H1 (cell line): Measurements from ENCODE around the gene TBCD.

ENCODE experiments used
- CEBPB ChIP-seq: IDR thresholded peaks from 2 replicates; pipeline ENCODE4 v1.6.1; 2012; ENCODE audit warnings: low read depth, low read length
- EGR1 ChIP-seq: IDR thresholded peaks from 2 replicates; pipeline ENCODE4 v1.6.1; 2011; ENCODE audit warnings: low read depth, low read length, borderline replicate concordance
- EZH2 ChIP-seq: fragments of 200-600 bp; sonication (generic); IDR thresholded peaks from 2 replicates; pipeline ENCODE4 v1.7.1; 2012; ENCODE audit warnings: low read depth, mild to moderate bottlenecking, moderate library complexity, low read length, inconsistent platforms; ENCODE audit not compliant: severe bottlenecking
- GABPA ChIP-seq: IDR thresholded peaks from 2 replicates; pipeline ENCODE4 v1.6.1; 2011; ENCODE audit warnings: mild to moderate bottlenecking, low read length, moderate library complexity, borderline replicate concordance; ENCODE audit not compliant: insufficient read depth
- JUND ChIP-seq: IDR thresholded peaks from 2 replicates; pipeline ENCODE4 v1.6.1; 2011; ENCODE audit warnings: mild to moderate bottlenecking, improper control_type of control experiment, low read length
- PHF8 ChIP-seq: fragments of 200-600 bp; sonication (generic); conservative IDR thresholded peaks from 2 replicates; pipeline ENCODE4 v1.7.1; 2012; ENCODE audit warnings: low read depth, mild to moderate bottlenecking, inconsistent platforms, low read length, moderate library complexity
- POLR2A ChIP-seq, 2 experiments: IDR thresholded peaks; 1 replicate in 1 of 2; 2 replicates in 1 of 2; pipeline ENCODE4 v1.6.1; 2011; ENCODE audit warnings: low read depth in 2 of 2, low read length in 2 of 2, mild to moderate bottlenecking in 2 of 2; ENCODE audit errors: control extremely low read depth in 1 of 2
- POLR2AphosphoS5 ChIP-seq: IDR thresholded peaks from 2 replicates; pipeline ENCODE4 v1.6.1; 2011; ENCODE audit warnings: low read depth, low read length
- RAD21 ChIP-seq, 2 experiments: IDR thresholded peaks in 1 of 2; conservative IDR thresholded peaks in 1 of 2; 2 replicates each; pipeline ENCODE4 v1.6.1; 2011; ENCODE audit warnings: low read depth in 2 of 2, low read length in 2 of 2, improper control_type of control experiment in 1 of 2, inconsistent platforms in 1 of 2, mild to moderate bottlenecking in 1 of 2, moderate library complexity in 1 of 2
- RFX5 ChIP-seq: IDR thresholded peaks from 2 replicates; pipeline ENCODE4 v1.6.1; 2011; ENCODE audit warnings: low read depth, low read length, improper control_type of control experiment, borderline replicate concordance
- SIN3A ChIP-seq, 2 experiments: IDR thresholded peaks in 1 of 2; conservative IDR thresholded peaks in 1 of 2; 2 replicates each; pipeline ENCODE4 v1.6.1; 2011 to 2012; ENCODE audit warnings: low read length in 2 of 2, improper control_type of control experiment in 1 of 2, low read depth in 1 of 2, mild to moderate bottlenecking in 1 of 2
- SP1 ChIP-seq: IDR thresholded peaks from 2 replicates; pipeline ENCODE4 v1.6.1; 2011; ENCODE audit warnings: low read depth, low read length
- ZNF274 ChIP-seq: IDR thresholded peaks from 2 replicates; pipeline ENCODE4 v1.7.0; 2012; ENCODE audit warnings: low read length, borderline replicate concordance; ENCODE audit errors: extremely low read depth
- TF ChIP-seq, protein P1 (sequence below), 3 experiments: IDR thresholded peaks; 1 replicate in 2 of 3; 2 replicates in 1 of 3; pipeline versions ENCODE4 v1.5.1 to v1.6.1; 2011; ENCODE audit warnings: low read length in 3 of 3, mild to moderate bottlenecking in 3 of 3, inconsistent platforms in 2 of 3, low read depth in 1 of 3, moderate library complexity in 1 of 3; ENCODE audit not compliant: insufficient read depth in 1 of 3; ENCODE audit errors: control extremely low read depth in 1 of 3

GRCh38 chr17:82807101-82807500, 55.2 kb downstream of the TBCD start:
- TF ChIP-seq GABPA (no peak), EZH2 (no peak), POLR2A (IDR thresholded peaks at IDR 0.05; ENCODE audit: control extremely low read depth in 1 of 2, low read depth in 2 of 2, low read length in 2 of 2) (no peak), RFX5 (no peak), SIN3A (conservative IDR thresholded peaks at IDR 0.05 in 1 of 2, IDR thresholded peaks at IDR 0.05 in 1 of 2; ENCODE audit: low read depth in 1 of 2, low read length in 2 of 2) (no peak), RAD21 (IDR thresholded peaks at IDR 0.05 in 1 of 2, conservative IDR thresholded peaks at IDR 0.05 in 1 of 2; ENCODE audit: low read depth in 2 of 2, low read length in 2 of 2) (no peak), JUND (no peak), POLR2AphosphoS5 (no peak), CEBPB (no peak), SP1 (no peak), PHF8 (no peak), ZNF274 (no peak), EGR1 (no peak)
- TF ChIP-seq, protein P1, sequence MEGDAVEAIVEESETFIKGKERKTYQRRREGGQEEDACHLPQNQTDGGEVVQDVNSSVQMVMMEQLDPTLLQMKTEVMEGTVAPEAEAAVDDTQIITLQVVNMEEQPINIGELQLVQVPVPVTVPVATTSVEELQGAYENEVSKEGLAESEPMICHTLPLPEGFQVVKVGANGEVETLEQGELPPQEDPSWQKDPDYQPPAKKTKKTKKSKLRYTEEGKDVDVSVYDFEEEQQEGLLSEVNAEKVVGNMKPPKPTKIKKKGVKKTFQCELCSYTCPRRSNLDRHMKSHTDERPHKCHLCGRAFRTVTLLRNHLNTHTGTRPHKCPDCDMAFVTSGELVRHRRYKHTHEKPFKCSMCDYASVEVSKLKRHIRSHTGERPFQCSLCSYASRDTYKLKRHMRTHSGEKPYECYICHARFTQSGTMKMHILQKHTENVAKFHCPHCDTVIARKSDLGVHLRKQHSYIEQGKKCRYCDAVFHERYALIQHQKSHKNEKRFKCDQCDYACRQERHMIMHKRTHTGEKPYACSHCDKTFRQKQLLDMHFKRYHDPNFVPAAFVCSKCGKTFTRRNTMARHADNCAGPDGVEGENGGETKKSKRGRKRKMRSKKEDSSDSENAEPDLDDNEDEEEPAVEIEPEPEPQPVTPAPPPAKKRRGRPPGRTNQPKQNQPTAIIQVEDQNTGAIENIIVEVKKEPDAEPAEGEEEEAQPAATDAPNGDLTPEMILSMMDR (IDR thresholded peaks at IDR 0.05; ENCODE audit: control extremely low read depth in 1 of 3, insufficient read depth in 1 of 3, low read depth in 1 of 3, low read length in 3 of 3): no peak
